ENCODE results near the gene LRRC8D. TPM values are rescaled to one million over a fixed set of nuclear protein-coding genes. Genes with fewer than 3 reads are reported as not detected.

LRRC8D gene
- total RNA-seq, 1 donor from 2014 or later: 36.0 TPM

DNA sequence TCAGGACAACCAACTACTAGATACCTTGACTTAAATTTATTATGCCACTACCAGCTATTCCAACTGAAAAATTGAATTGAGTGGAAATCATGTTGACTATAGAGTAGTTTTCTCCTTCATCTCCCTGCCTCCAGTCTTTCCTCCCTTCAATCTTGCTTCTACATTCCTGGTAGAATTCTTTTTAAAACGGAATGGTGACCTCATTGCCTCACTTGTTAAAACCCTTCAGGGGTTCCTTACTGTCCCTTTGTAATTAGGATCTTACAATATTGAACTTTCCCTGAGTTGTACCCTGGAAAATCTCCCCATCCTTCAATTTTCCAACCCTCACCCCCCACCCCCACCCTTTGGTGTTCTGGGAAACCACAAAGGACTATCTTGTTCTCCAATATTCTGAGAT is 91.2 kb downstream of the LRRC8D start:
- POLR2A ChIA-PET: no interaction called here
- ATAC-seq (ENCODE audit: low read depth) (no peak), DNase-seq (no peak)
- Mint-ChIP-seq H3K27ac (no peak overlapping the region), H3K4me1 (peaks cover 35% of the 10 kb centered on the region), H3K27me3 (no peaks in the 10 kb centered on the region), H3K36me3 (ENCODE audit: low read depth) (peaks cover 31% of the 10 kb centered on the region), H3K9me3 (no peaks in the 10 kb centered on the region), H3K4me3 (no peak overlapping the region)
- intact Hi-C loops (cut with micrococcal nuclease): no loop called here
- CTCF ChIA-PET: no interaction called here
- TF ChIP-seq, protein P1, sequence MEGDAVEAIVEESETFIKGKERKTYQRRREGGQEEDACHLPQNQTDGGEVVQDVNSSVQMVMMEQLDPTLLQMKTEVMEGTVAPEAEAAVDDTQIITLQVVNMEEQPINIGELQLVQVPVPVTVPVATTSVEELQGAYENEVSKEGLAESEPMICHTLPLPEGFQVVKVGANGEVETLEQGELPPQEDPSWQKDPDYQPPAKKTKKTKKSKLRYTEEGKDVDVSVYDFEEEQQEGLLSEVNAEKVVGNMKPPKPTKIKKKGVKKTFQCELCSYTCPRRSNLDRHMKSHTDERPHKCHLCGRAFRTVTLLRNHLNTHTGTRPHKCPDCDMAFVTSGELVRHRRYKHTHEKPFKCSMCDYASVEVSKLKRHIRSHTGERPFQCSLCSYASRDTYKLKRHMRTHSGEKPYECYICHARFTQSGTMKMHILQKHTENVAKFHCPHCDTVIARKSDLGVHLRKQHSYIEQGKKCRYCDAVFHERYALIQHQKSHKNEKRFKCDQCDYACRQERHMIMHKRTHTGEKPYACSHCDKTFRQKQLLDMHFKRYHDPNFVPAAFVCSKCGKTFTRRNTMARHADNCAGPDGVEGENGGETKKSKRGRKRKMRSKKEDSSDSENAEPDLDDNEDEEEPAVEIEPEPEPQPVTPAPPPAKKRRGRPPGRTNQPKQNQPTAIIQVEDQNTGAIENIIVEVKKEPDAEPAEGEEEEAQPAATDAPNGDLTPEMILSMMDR (IDR thresholded peaks at IDR 0.05): no peak

- Mint-ChIP-seq H3K9me3 (no peaks in the 10 kb centered on the region), H3K36me3 (ENCODE audit: low read depth) (peaks cover 29% of the 10 kb centered on the region), H3K27ac (no peak overlapping the region), H3K4me3 (no peak overlapping the region), H3K4me1 (peaks cover 22% of the 10 kb centered on the region), H3K27me3 (no peaks in the 10 kb centered on the region)
- ChIA-PET POLR2A (no interaction called here), CTCF (interaction anchor here (0.6 to 0.7 kb wide), 2 partner anchors 40 to 192 kb away, joined by 3 read pairs; no protein-coding TSS in a partner anchor)
- intact Hi-C loops (cut with micrococcal nuclease): no loop called here
- DNase-seq (no peak), ATAC-seq (ENCODE audit: low read depth) (no peak)
- TF ChIP-seq, protein P1 (IDR thresholded peaks at IDR 0.05): no peak
Observed at GRCh38 chr1:89913353-89914095, 92.7 kb downstream of the LRRC8D start.

- Mint-ChIP-seq H3K9me3 (no peaks in the 10 kb centered on the region), H3K27me3 (no peaks in the 10 kb centered on the region), H3K27ac (no peak overlapping the region), H3K4me3 (no peak overlapping the region), H3K4me1 (peaks cover 17% of the 10 kb centered on the region), H3K36me3 (ENCODE audit: low read depth) (peaks cover 26% of the 10 kb centered on the region)
- ChIA-PET POLR2A (no interaction called here), CTCF (no interaction called here)
- TF ChIP-seq, protein P1 (IDR thresholded peaks at IDR 0.05): no peak
- DNase-seq (no peak), ATAC-seq (ENCODE audit: low read depth) (no peak)
- intact Hi-C loops (cut with micrococcal nuclease): no loop called here
Observed at GRCh38 chr1:89917353-89917752, 96.5 kb downstream of the LRRC8D start.

DNA sequence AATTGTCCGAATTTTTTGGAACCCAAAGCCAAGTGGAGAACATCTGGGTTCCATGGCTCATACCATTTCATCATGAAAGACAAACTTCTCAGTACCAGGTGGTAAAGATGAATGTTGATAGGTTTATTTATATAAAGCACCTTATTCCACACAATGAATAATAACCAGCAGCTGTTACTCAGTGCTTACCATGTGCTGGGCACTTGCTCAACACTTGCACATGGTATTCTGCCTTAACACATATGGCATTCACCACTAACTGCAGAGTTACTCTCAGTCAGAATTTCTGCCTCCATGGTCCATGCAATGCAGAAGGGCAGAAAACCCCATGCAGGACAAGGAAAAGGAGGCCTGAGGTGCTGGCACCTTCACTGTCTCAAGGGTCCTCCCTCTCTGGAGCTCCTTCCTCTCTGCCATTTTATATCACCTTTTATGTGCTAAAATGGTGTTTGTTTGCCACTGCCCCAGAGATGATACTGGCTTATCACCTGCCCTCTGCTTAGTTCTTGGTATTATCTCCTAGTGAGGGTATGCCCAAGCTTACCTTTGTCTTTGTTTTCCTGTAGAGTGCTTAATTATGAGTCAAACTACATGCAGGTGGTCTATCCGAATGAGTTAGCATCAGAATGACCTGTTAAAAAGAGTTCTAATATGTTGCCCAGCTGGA is 97.4 kb downstream of the LRRC8D start:
- DNase-seq: no peak
- Mint-ChIP-seq H3K9me3 (peaks cover 2% of the 10 kb centered on the region), H3K4me1 (peaks cover 13% of the 10 kb centered on the region), H3K27me3 (no peaks in the 10 kb centered on the region), H3K36me3 (ENCODE audit: low read depth) (peaks cover 22% of the 10 kb centered on the region), H3K27ac (no peak overlapping the region), H3K4me3 (no peak overlapping the region)
- ATAC-seq (ENCODE audit: low read depth): no peak
- ChIA-PET CTCF (no interaction called here), POLR2A (no interaction called here)
- TF ChIP-seq, protein P1 (IDR thresholded peaks at IDR 0.05): no peak
- intact Hi-C loops (cut with micrococcal nuclease): no loop called here

DNA sequence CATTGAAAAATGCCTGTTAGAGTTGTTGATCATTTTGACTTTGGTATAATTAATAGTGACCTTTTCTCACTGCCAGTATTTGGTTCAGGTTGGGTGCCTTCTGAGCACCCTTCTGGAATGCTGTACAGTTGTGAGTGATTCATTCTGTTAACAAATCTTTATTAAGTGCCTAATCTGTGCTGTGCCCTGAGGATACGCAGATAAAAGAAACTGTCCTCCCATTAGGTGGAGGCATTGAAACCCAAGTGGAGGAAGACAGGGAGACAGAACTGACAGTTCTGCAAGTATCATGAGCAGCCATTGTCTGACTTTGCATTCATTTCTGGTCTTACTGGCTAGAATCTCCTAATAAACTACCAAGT is 97.9 kb downstream of the LRRC8D start:
- no peak overlapping the region for H3K4me3 Mint-ChIP-seq
- H3K27me3 Mint-ChIP-seq: no peaks in the 10 kb centered on the region
- no peak overlapping the region for H3K27ac Mint-ChIP-seq
- intact Hi-C loops (cut with micrococcal nuclease): no loop called here
- peaks cover 25% of the 10 kb centered on the region for H3K36me3 Mint-ChIP-seq (ENCODE audit: low read depth)
- ChIA-PET POLR2A (no interaction called here), CTCF (interaction anchor here (1.2 kb wide), 1 partner anchor 60 kb away, joined by 3 read pairs; no protein-coding TSS in a partner anchor)
- TF ChIP-seq, protein P1 (IDR thresholded peaks at IDR 0.05): no peak
- ATAC-seq (ENCODE audit: low read depth): no peak
- no peak for DNase-seq
- H3K4me1 Mint-ChIP-seq: peaks cover 13% of the 10 kb centered on the region
- peaks cover 7% of the 10 kb centered on the region for H3K9me3 Mint-ChIP-seq

Measured in activated B cell treated with CpG ODN at 0.5 μM for 24 hours (primary cell).